A549 treated with dexamethasone at 1 μM for 4 hours (cell line): ENCODE measurements around the gene NEK3. TPM values are rescaled to one million over a fixed set of nuclear protein-coding genes. Genes with fewer than 3 reads are reported as not detected.

Experiments
- total RNA-seq: library from RNA; stranded (reverse); fragments of 200-300 nt; extraction: Qiagen RNA extraction; gene quantifications from 5 replicates; pipeline ENCODE4 v1.2.3, GENCODE V29; 2022

Gene NEK3
- 6.4 to 9.0 TPM (median 8.8 TPM) in 5 replicates for total RNA-seq

GRCh38 chr13:52159159-52159982 lies at the start of gene NEK3:
NEK3 (minus strand) TSS chr13:52159597; CDS start chr13:52156191, 3,406 bp downstream.

GRCh38 chr13:52128714-52129700 lies 30.4 kb downstream of the NEK3 start, which contains the start of gene NEK5:
NEK5 (minus strand) TSS chr13:52129073; CDS start chr13:52127482, 1,591 bp downstream.

Other genes with a start within 250 kb of the NEK3 start
- gene ATP7B, start 148.1 kb downstream of the NEK3 start, total RNA-seq = 1.6 to 3.5 TPM (median 2.9 TPM) in 5 replicates
- 6.7 to 10.1 TPM (median 8.3 TPM) in 5 replicates for gene ALG11, start 147.2 kb downstream of the NEK3 start, total RNA-seq
- gene UTP14C, start 134.9 kb downstream of the NEK3 start, total RNA-seq = 6.2 to 7.9 TPM (median 7.3 TPM) in 5 replicates
- gene NEK5, start 30.5 kb downstream of the NEK3 start, total RNA-seq = 0.05 to 0.21 TPM (median 0.07 TPM) in 5 replicates
- 5.0 to 6.5 TPM (median 5.3 TPM) in 5 replicates for gene THSD1, start 246.6 kb upstream of the NEK3 start, total RNA-seq